Forelimb muscle (tissue), 1 donor: ENCODE measurements around the gene TRIM13. TPM values are rescaled to one million over a fixed set of nuclear protein-coding genes. Genes with fewer than 3 reads are reported as not detected.
"Not testable (repeated sequence)": the region's sequence is repeated elsewhere in the genome, so short reads cannot be mapped to it uniquely, and the experiment has no call there.

Source experiments
- DNase-seq: peaks from one replicate; pipeline ENCODE4 v3.0.0-alpha.2; 2013; ENCODE audit warnings: low read depth
- polyA plus RNA-seq: library from polyadenylated mRNA; unstranded; fragments of 120-200 nt; gene quantifications from one replicate; pipeline ENCODE4 v1.2.1, GENCODE V29; 2013; ENCODE audit not compliant: insufficient read length

Gene TRIM13
- polyA plus RNA-seq, 1 donor, result 25.4 TPM

DNA sequence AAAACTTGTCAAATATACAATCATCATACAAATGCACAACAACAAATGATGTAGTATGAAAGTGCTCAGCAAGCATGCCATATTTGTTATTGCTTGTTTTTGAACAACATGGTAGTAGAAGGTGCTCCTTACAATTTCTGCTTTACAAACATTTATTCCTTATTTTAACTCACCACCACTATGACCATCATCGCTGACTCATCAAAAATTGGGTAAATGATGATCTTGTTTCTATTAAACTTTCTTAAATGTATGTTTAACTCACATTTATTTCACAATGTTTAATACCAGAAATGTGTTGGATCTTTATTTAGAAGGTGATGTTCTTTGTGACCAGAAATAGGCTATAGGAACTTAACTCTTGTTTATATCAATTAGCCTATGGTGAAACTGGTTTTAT lies 63.9 kb downstream of the TRIM13 start:
- DNase-seq, result no peak

DNA sequence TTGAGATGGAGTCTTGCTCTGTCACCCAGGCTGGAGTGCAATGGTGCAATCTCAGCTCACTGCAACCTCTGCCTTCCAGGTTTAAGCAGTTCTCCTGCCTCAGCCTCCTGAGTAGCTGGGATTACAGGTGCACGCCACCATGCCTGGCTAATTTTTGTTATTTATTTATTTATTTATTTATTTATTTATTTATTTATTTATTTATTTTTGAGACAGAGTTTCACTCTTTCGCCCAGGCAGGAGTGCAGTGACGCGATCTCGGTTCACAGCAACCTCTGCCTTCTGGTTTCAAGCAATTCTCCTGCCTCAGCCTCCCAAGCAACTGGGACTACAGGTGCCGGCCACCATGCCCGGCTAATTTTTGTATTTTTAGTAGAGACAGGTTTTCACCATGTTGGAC lies 65.5 kb downstream of the TRIM13 start:
- not testable (repeated sequence) for DNase-seq

DNA sequence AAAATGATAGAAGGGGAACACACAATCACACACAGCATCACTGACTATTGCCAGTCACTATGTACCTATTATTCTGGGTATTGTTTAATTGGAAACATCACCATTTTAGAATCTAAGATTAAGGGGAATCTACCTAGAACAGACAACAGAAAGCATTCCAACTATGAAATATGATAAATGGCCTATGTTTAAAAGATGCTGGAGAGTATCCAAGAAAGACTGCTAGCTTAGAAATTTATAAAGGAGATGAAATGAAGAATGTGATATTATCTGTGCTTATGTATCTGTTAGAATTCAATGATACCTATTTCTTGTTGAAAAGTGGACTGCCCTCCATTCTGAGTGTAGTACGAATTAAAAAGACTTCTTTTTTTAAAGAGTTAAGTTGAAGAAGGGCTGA lies 68.9 kb downstream of the TRIM13 start:
- DNase-seq, result no peak

Other genes with a start within 250 kb of the TRIM13 start
- gene KPNA3, start 204.4 kb upstream of the TRIM13 start, polyA plus RNA-seq, result 40.0 TPM
- 9.4 TPM for gene SPRYD7, start 60.7 kb upstream of the TRIM13 start, polyA plus RNA-seq
- gene KCNRG, start 18.4 kb downstream of the TRIM13 start, polyA plus RNA-seq, result 1.00 TPM